ENCODE data around the gene POPDC3. TPM values are rescaled to one million over a fixed set of nuclear protein-coding genes. Genes with fewer than 3 reads are reported as not detected.
"Not testable (repeated sequence)": the region's sequence is repeated elsewhere in the genome, so short reads cannot be mapped to it uniquely, and the experiment has no call there.

POPDC3 gene
- polyA plus RNA-seq, 1 experiment = 8.6 TPM

DNA sequence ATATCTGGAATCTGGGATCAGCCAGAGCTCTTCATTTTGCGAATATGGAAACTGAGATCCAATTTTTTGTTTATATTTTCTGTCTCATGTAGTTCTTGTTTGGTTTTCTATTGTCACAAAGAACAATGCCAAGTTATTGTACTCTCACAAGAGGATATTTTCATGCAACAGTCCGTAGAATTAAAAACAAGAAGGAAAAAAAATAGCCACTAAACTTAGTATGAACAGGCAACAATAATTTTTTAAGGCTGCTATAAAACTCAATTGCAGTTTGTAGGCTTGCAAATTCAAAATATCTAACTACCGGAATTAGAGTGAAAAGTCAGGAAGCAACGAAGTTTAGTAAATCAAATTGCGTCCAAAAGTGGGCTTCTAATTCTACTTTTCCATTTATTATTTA is 1.2 kb downstream of the POPDC3 start:
- no peak for TF ChIP-seq CTCF (IDR thresholded peaks at IDR 0.05; ENCODE audit: insufficient read depth, low read depth, low read length)
- no peaks in the 10 kb centered on the region for H3K36me3 ChIP-seq (ENCODE audit: control insufficient read depth, insufficient read depth, low read length)
- ChIA-PET POLR2A (interaction anchor here (0.5 kb wide), 1 partner anchor 223 kb away, joined by 3 read pairs; no protein-coding TSS in a partner anchor), CTCF (interaction anchor here (1.1 kb wide), 1 partner anchor 11 kb away, joined by 3 read pairs; no protein-coding TSS in a partner anchor)
- H3K27me3 ChIP-seq (ENCODE audit: control insufficient read depth, insufficient read depth, low read length) = no peaks in the 10 kb centered on the region
- DNase-seq (ENCODE audit: low read depth) = no peak
- no peak overlapping the region; the same call in 1 of the 2 replicates for H3K4me3 ChIP-seq (ENCODE audit: low read depth, low read length)

DNA sequence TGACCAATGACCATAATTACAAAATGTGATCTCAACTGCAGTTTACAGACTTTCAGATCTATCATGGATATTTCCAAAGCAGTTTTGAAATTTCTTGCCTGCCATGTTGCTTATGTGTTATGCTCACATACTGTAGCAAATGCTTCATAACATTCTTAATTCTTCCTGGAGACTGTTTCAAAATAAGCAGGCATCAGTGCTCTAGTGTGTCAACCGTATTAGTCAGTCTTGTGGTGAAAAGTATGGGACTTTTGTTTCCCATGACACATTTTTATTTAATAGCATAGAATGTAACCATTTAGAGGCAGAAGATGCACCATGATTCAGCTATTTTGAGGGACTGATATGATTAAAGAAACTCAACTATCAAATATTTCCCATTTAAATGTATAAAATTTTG is 1.7 kb downstream of the POPDC3 start:
- no peaks in the 10 kb centered on the region for H3K27me3 ChIP-seq (ENCODE audit: control insufficient read depth, insufficient read depth, low read length)
- TF ChIP-seq CTCF (IDR thresholded peaks at IDR 0.05; ENCODE audit: insufficient read depth, low read depth, low read length) = no peak
- no peak overlapping the region for H3K4me3 ChIP-seq (ENCODE audit: low read depth, low read length)
- ChIA-PET POLR2A (interaction anchor here (0.5 kb wide), 1 partner anchor 223 kb away, joined by 3 read pairs; no protein-coding TSS in a partner anchor), CTCF (no interaction called here)
- no peaks in the 10 kb centered on the region for H3K36me3 ChIP-seq (ENCODE audit: control insufficient read depth, insufficient read depth, low read length)
- peak; percentile 83 for DNase-seq (ENCODE audit: low read depth)

DNA sequence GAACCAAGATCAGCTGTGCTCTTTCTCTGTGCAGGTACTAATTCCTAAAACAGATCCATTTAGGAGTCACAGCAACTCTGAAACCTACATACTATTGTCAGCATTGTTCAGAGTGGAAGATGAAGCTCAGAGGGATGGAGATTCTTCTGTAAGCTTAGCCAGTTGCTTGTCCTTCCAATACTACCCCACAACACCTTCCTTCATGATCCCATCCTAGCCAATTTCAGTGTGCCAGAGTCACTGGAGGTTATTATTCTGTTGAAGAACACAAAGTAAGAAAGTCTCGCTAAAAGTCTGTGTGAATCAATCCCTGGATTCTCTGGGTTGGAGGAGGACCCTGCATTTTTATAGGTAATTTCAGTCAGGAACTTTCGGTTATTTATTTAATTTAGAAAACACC is 2.3 kb downstream of the POPDC3 start:
- Histone ChIP-seq H3K4me3 (ENCODE audit: low read depth, low read length) (no peak overlapping the region), H3K36me3 (ENCODE audit: control insufficient read depth, insufficient read depth, low read length) (no peaks in the 10 kb centered on the region), H3K27me3 (ENCODE audit: control insufficient read depth, insufficient read depth, low read length) (no peaks in the 10 kb centered on the region)
- DNase-seq (ENCODE audit: low read depth) = no peak
- POLR2A ChIA-PET = no interaction called here
- CTCF ChIA-PET = no interaction called here
- no peak for TF ChIP-seq CTCF (IDR thresholded peaks at IDR 0.05; ENCODE audit: insufficient read depth, low read depth, low read length)

DNA sequence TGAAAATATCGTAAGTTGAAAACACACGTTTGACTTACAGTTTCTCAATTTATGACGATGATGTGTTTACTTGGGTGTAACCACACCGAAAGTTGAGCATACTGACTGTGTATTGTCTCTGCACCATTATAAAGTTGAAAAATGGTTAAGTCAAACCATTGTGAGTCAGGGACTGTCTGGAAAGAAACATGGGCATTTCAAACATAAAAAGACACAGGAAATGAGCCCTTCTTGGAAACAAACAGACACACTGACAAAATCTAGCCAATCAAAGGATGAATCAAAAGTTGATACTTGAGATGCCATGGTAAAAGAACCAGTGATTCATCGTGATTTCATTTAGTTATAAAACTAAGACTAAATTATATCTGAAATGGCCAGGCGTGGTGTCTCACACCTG is 5.3 kb downstream of the POPDC3 start:
- no peak overlapping the region for H3K4me3 ChIP-seq (ENCODE audit: low read depth, low read length)
- ChIA-PET CTCF (no interaction called here), POLR2A (no interaction called here)
- no peaks in the 10 kb centered on the region for H3K36me3 ChIP-seq (ENCODE audit: control insufficient read depth, insufficient read depth, low read length)
- no peaks in the 10 kb centered on the region for H3K27me3 ChIP-seq (ENCODE audit: control insufficient read depth, insufficient read depth, low read length)
- no peak for TF ChIP-seq CTCF (IDR thresholded peaks at IDR 0.05; ENCODE audit: insufficient read depth, low read depth, low read length)
- peak; percentile 44 for DNase-seq (ENCODE audit: low read depth)

DNA sequence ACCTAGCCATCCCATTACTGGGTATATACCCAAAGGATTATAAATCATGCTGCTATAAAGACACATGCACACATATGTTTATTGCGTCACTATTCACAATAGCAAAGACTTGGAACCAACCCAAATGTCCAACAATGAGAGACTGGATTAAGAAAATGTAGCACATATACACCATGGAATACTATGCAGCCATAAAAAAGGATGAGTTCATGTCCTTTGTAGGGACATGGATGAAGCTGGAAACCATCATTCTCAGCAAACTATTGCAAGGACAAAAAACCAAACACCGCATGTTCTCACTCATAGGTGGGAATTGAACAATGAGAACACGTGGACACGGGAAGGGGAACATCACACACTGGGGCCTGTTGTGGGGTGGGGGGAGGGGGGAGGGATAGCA is 7.3 kb downstream of the POPDC3 start:
- H3K27me3 ChIP-seq (ENCODE audit: control insufficient read depth, insufficient read depth, low read length); CTCF ChIA-PET; DNase-seq (ENCODE audit: low read depth); H3K4me3 ChIP-seq (ENCODE audit: low read depth, low read length); POLR2A ChIA-PET; H3K36me3 ChIP-seq (ENCODE audit: control insufficient read depth, insufficient read depth, low read length): not testable (repeated sequence)

DNA sequence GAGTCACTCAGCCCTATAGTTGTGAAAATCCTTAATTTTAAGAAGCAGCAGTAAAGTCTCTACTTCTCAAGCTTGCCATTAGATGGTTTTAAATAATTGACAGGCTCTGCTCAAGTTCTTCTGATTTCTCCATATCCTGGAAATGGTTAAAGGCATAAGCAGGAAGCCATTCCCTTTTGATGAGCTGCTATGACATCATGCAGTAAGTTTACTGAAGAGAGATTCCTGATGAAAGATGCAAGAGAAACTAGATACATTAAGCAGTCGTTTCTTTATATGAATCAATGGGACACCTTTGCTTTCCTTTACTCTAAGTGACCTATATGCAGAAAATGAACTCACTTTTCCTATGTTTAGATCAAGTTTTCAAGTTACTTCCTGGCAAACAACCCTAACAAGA is 9.8 kb downstream of the POPDC3 start:
- ChIA-PET POLR2A (interaction anchor here (0.6 kb wide), 1 partner anchor 33 kb away, joined by 3 read pairs; a partner anchor contains a TSS), CTCF (interaction anchor here (1.2 kb wide), 1 partner anchor 9 kb away, joined by 5 read pairs; no protein-coding TSS in a partner anchor)
- Histone ChIP-seq H3K27me3 (ENCODE audit: control insufficient read depth, insufficient read depth, low read length) (no peaks in the 10 kb centered on the region), H3K4me3 (ENCODE audit: low read depth, low read length) (no peak overlapping the region), H3K36me3 (ENCODE audit: control insufficient read depth, insufficient read depth, low read length) (no peaks in the 10 kb centered on the region)
- no peak for TF ChIP-seq CTCF (IDR thresholded peaks at IDR 0.05; ENCODE audit: insufficient read depth, low read depth, low read length)
- DNase-seq (ENCODE audit: low read depth) = no peak
